Ishikawa (cell line): Measurements from ENCODE around the gene GLRB.

Experiments used
- EP300 ChIP-seq: IDR thresholded peaks from 2 replicates; pipeline ENCODE4 v1.6.1; 2012; ENCODE audit warnings: borderline replicate concordance
- NFIC ChIP-seq: IDR thresholded peaks from 2 replicates; pipeline ENCODE4 v1.6.1; 2012
- TAF1 ChIP-seq: IDR thresholded peaks from 2 replicates; pipeline ENCODE4 v1.6.1; 2012; ENCODE audit warnings: low read depth, mild to moderate bottlenecking
- TEAD4 ChIP-seq: IDR thresholded peaks from 2 replicates; pipeline ENCODE4 v1.6.1; 2012
- YY1 ChIP-seq: IDR thresholded peaks from 2 replicates; pipeline ENCODE4 v1.6.1; 2012; ENCODE audit warnings: low read depth
- ZBTB7A ChIP-seq: IDR thresholded peaks from 2 replicates; pipeline ENCODE4 v1.6.1; 2012; ENCODE audit warnings: low read depth

GRCh38 chr4:157127571-157127970 is 51.6 kb downstream of the GLRB start:
- TF ChIP-seq EP300 (no peak), ZBTB7A (no peak), TAF1 (no peak), YY1 (no peak), TEAD4 (no peak), NFIC (no peak)
